GM18858 (cell line): Measurements from ENCODE around the gene HRH3.

Experiments
- ATAC-seq: cut with Tn5 transposase; IDR thresholded peaks from one replicate; pipeline ENCODE4 v1.9.1; 2021; ENCODE audit not compliant: unreplicated experiment

HRH3 gene

GRCh38 chr20:62181808-62182207, 38.3 kb downstream of the HRH3 start:
- ATAC-seq: no peak

GRCh38 chr20:62179162-62179504, 40.9 kb downstream of the HRH3 start:
- ATAC-seq: no peak

- ATAC-seq: no peak
Measured at GRCh38 chr20:62178316-62179161, 41.5 kb downstream of the HRH3 start.

GRCh38 chr20:62177307-62177706, 42.8 kb downstream of the HRH3 start:
- ATAC-seq: no peak

GRCh38 chr20:62176866-62177265, 43.2 kb downstream of the HRH3 start:
- ATAC-seq: no peak

- no peak for ATAC-seq
Measured at GRCh38 chr20:62175711-62176110, 44.4 kb downstream of the HRH3 start.

GRCh38 chr20:62174870-62175624, 45.0 kb downstream of the HRH3 start:
- ATAC-seq: no peak

GRCh38 chr20:62174021-62174804, 45.9 kb downstream of the HRH3 start:
- ATAC-seq: no peak

- ATAC-seq: no peak
Measured at GRCh38 chr20:62172666-62173065, 47.4 kb downstream of the HRH3 start.

GRCh38 chr20:62171245-62171644, 48.8 kb downstream of the HRH3 start:
- ATAC-seq: no peak

- no peak for ATAC-seq
Measured at GRCh38 chr20:62170536-62170935, 49.5 kb downstream of the HRH3 start.

- ATAC-seq: no peak
Measured at GRCh38 chr20:62168890-62169435, 51.1 kb downstream of the HRH3 start.

GRCh38 chr20:62168061-62168460, 52.0 kb downstream of the HRH3 start:
- no peak for ATAC-seq

- ATAC-seq: no peak
Measured at GRCh38 chr20:62167474-62167873, 52.6 kb downstream of the HRH3 start.

GRCh38 chr20:62165762-62166399, 54.2 kb downstream of the HRH3 start:
- ATAC-seq: no peak
